ENCODE data around the gene SULT2A1.

DNA sequence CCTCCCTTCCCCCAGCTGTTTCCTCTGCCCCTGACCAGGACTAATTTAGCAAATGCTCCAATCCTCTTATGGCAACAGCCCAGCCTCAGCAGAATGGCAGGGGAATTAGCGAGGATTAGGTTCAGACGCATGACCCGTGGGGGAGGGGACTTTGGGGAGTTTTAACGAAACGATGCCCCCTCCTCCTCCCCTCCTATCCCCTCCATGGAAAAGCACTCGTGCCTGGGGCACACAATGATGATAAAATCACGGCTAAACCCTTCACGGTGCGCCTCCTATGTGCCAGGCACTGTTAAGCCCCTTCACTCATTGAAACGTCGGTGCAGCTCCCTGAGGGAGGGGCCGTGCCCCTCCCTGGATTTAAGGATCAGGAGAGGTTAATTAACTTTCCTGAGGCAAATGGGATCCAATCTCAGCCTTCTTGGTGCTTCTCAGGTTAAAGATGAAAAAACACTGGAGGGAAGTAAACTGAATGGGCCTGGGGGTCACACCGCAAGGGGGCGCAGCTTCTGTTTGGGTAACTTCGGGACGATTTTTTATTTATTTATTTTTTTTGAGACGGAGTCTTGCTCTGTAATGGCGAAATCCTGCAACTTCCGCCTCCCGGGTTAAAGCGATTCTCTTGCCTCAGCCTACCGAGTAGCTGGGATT lies 37.2 kb downstream of the SULT2A1 start:
- no peak for TF ChIP-seq HDGF (IDR thresholded peaks at IDR 0.05; ENCODE audit: borderline replicate concordance)
- TF ChIP-seq FOXM1 (IDR thresholded peaks at IDR 0.05; ENCODE audit: borderline replicate concordance) = peak; percentile 80; the same call in 1 of the 2 replicates
- TF ChIP-seq SUZ12 (IDR thresholded peaks at IDR 0.05) = no peak
- no peak for TF ChIP-seq SP1 (IDR thresholded peaks at IDR 0.05)
- TF ChIP-seq CTBP1 (IDR thresholded peaks at IDR 0.05; ENCODE audit: borderline replicate concordance) = no peak
- no peak for TF ChIP-seq FOXK2 (IDR thresholded peaks at IDR 0.05)
- TF ChIP-seq, protein P1, sequence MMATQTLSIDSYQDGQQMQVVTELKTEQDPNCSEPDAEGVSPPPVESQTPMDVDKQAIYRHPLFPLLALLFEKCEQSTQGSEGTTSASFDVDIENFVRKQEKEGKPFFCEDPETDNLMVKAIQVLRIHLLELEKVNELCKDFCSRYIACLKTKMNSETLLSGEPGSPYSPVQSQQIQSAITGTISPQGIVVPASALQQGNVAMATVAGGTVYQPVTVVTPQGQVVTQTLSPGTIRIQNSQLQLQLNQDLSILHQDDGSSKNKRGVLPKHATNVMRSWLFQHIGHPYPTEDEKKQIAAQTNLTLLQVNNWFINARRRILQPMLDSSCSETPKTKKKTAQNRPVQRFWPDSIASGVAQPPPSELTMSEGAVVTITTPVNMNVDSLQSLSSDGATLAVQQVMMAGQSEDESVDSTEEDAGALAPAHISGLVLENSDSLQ (IDR thresholded peaks at IDR 0.05) = no peak
- TF ChIP-seq FOXA1 (IDR thresholded peaks at IDR 0.05) = no peak
